ENCODE data around the gene CX3CR1.
"Not testable (repeated sequence)": the region's sequence is repeated elsewhere in the genome, so short reads cannot be mapped to it uniquely, and the experiment has no call there.

The CX3CR1 gene

GRCh38 chr3:39241561-39241960 is 38.3 kb downstream of the CX3CR1 start:
- Histone ChIP-seq H3K27ac (ENCODE audit: low read depth, low read length) (no peak overlapping the region), H3K36me3 (ENCODE audit: control insufficient read depth, insufficient read depth, low read length) (no peaks in the 10 kb centered on the region), H3K4me3 (ENCODE audit: low read depth, low read length) (no peak overlapping the region), H3K9me3 (ENCODE audit: control insufficient read depth, insufficient read depth, low read depth, low read length) (no peaks in the 10 kb centered on the region), H3K27me3 (ENCODE audit: control insufficient read depth, insufficient read depth, low read length) (peaks cover 14% of the 10 kb centered on the region), H3K9ac (ENCODE audit: low read length) (no peak overlapping the region), H3K4me1 (ENCODE audit: control insufficient read depth, insufficient read depth, low read length) (no peaks in the 10 kb centered on the region)

GRCh38 chr3:39237027-39237426 is 42.8 kb downstream of the CX3CR1 start:
- Histone ChIP-seq H3K27ac (ENCODE audit: low read depth, low read length) (no peak overlapping the region), H3K36me3 (ENCODE audit: control insufficient read depth, insufficient read depth, low read length) (no peaks in the 10 kb centered on the region), H3K9ac (ENCODE audit: low read length) (no peak overlapping the region), H3K4me1 (ENCODE audit: control insufficient read depth, insufficient read depth, low read length) (peaks cover 4% of the 10 kb centered on the region; the same call in 1 of the 2 replicates), H3K4me3 (ENCODE audit: low read depth, low read length) (no peak overlapping the region), H3K9me3 (ENCODE audit: control insufficient read depth, insufficient read depth, low read depth, low read length) (no peaks in the 10 kb centered on the region), H3K27me3 (ENCODE audit: control insufficient read depth, insufficient read depth, low read length) (peaks cover 14% of the 10 kb centered on the region)

- no peak overlapping the region for H3K27ac ChIP-seq (ENCODE audit: low read depth, low read length)
- H3K4me1 ChIP-seq (ENCODE audit: control insufficient read depth, insufficient read depth, low read length), result peaks cover 4% of the 10 kb centered on the region; the same call in 1 of the 2 replicates
- H3K9ac ChIP-seq (ENCODE audit: low read length), result no peak overlapping the region
- H3K9me3 ChIP-seq (ENCODE audit: control insufficient read depth, insufficient read depth, low read depth, low read length), result no peaks in the 10 kb centered on the region
- no peaks in the 10 kb centered on the region for H3K36me3 ChIP-seq (ENCODE audit: control insufficient read depth, insufficient read depth, low read length)
- H3K4me3 ChIP-seq (ENCODE audit: low read depth, low read length), result no peak overlapping the region
- peaks cover 14% of the 10 kb centered on the region for H3K27me3 ChIP-seq (ENCODE audit: control insufficient read depth, insufficient read depth, low read length)
Measured at GRCh38 chr3:39234651-39235050, 45.2 kb downstream of the CX3CR1 start.

GRCh38 chr3:39232859-39233258 is 47.0 kb downstream of the CX3CR1 start:
- Histone ChIP-seq H3K9me3 (ENCODE audit: control insufficient read depth, insufficient read depth, low read depth, low read length) (no peaks in the 10 kb centered on the region), H3K36me3 (ENCODE audit: control insufficient read depth, insufficient read depth, low read length) (no peaks in the 10 kb centered on the region), H3K4me3 (ENCODE audit: low read depth, low read length) (no peak overlapping the region), H3K9ac (ENCODE audit: low read length) (no peak overlapping the region), H3K27me3 (ENCODE audit: control insufficient read depth, insufficient read depth, low read length) (peaks cover 10% of the 10 kb centered on the region), H3K4me1 (ENCODE audit: control insufficient read depth, insufficient read depth, low read length) (peaks cover 4% of the 10 kb centered on the region; the same call in 1 of the 2 replicates), H3K27ac (ENCODE audit: low read depth, low read length) (no peak overlapping the region)

- Histone ChIP-seq H3K4me3 (ENCODE audit: low read depth, low read length) (no peak overlapping the region), H3K27ac (ENCODE audit: low read depth, low read length) (no peak overlapping the region), H3K36me3 (ENCODE audit: control insufficient read depth, insufficient read depth, low read length) (no peaks in the 10 kb centered on the region), H3K9ac (ENCODE audit: low read length) (no peak overlapping the region), H3K27me3 (ENCODE audit: control insufficient read depth, insufficient read depth, low read length) (no peaks in the 10 kb centered on the region), H3K9me3 (ENCODE audit: control insufficient read depth, insufficient read depth, low read depth, low read length) (no peaks in the 10 kb centered on the region), H3K4me1 (ENCODE audit: control insufficient read depth, insufficient read depth, low read length) (peaks cover 4% of the 10 kb centered on the region; the same call in 1 of the 2 replicates)
Measured at GRCh38 chr3:39230453-39230852, 49.4 kb downstream of the CX3CR1 start.

GRCh38 chr3:39228496-39228895 is 51.3 kb downstream of the CX3CR1 start:
- H3K9ac ChIP-seq (ENCODE audit: low read length), result no peak overlapping the region
- H3K4me3 ChIP-seq (ENCODE audit: low read depth, low read length), result no peak overlapping the region
- no peaks in the 10 kb centered on the region for H3K27me3 ChIP-seq (ENCODE audit: control insufficient read depth, insufficient read depth, low read length)
- H3K36me3 ChIP-seq (ENCODE audit: control insufficient read depth, insufficient read depth, low read length), result no peaks in the 10 kb centered on the region
- no peaks in the 10 kb centered on the region for H3K9me3 ChIP-seq (ENCODE audit: control insufficient read depth, insufficient read depth, low read depth, low read length)
- H3K4me1 ChIP-seq (ENCODE audit: control insufficient read depth, insufficient read depth, low read length), result no peaks in the 10 kb centered on the region
- no peak overlapping the region for H3K27ac ChIP-seq (ENCODE audit: low read depth, low read length)

- not testable (repeated sequence) for H3K9me3 ChIP-seq (ENCODE audit: control insufficient read depth, insufficient read depth, low read depth, low read length); H3K36me3 ChIP-seq (ENCODE audit: control insufficient read depth, insufficient read depth, low read length); H3K27ac ChIP-seq (ENCODE audit: low read depth, low read length); H3K27me3 ChIP-seq (ENCODE audit: control insufficient read depth, insufficient read depth, low read length); H3K9ac ChIP-seq (ENCODE audit: low read length); H3K4me3 ChIP-seq (ENCODE audit: low read depth, low read length); H3K4me1 ChIP-seq (ENCODE audit: control insufficient read depth, insufficient read depth, low read length)
Measured at GRCh38 chr3:39227596-39227995, 52.2 kb downstream of the CX3CR1 start.

GRCh38 chr3:39226106-39226741 is 53.6 kb downstream of the CX3CR1 start:
- Histone ChIP-seq H3K4me1 (ENCODE audit: control insufficient read depth, insufficient read depth, low read length) (no peaks in the 10 kb centered on the region), H3K9ac (ENCODE audit: low read length) (no peak overlapping the region), H3K4me3 (ENCODE audit: low read depth, low read length) (no peak overlapping the region), H3K9me3 (ENCODE audit: control insufficient read depth, insufficient read depth, low read depth, low read length) (no peaks in the 10 kb centered on the region), H3K27me3 (ENCODE audit: control insufficient read depth, insufficient read depth, low read length) (no peaks in the 10 kb centered on the region), H3K36me3 (ENCODE audit: control insufficient read depth, insufficient read depth, low read length) (no peaks in the 10 kb centered on the region), H3K27ac (ENCODE audit: low read depth, low read length) (no peak overlapping the region)

- no peak overlapping the region for H3K9ac ChIP-seq (ENCODE audit: low read length)
- no peaks in the 10 kb centered on the region for H3K9me3 ChIP-seq (ENCODE audit: control insufficient read depth, insufficient read depth, low read depth, low read length)
- no peaks in the 10 kb centered on the region for H3K4me1 ChIP-seq (ENCODE audit: control insufficient read depth, insufficient read depth, low read length)
- H3K4me3 ChIP-seq (ENCODE audit: low read depth, low read length), result no peak overlapping the region
- no peaks in the 10 kb centered on the region for H3K27me3 ChIP-seq (ENCODE audit: control insufficient read depth, insufficient read depth, low read length)
- H3K36me3 ChIP-seq (ENCODE audit: control insufficient read depth, insufficient read depth, low read length), result no peaks in the 10 kb centered on the region
- no peak overlapping the region for H3K27ac ChIP-seq (ENCODE audit: low read depth, low read length)
Measured at GRCh38 chr3:39224288-39224687, 55.5 kb downstream of the CX3CR1 start.

GRCh38 chr3:39222939-39223338 is 56.9 kb downstream of the CX3CR1 start:
- H3K36me3 ChIP-seq (ENCODE audit: control insufficient read depth, insufficient read depth, low read length), result no peaks in the 10 kb centered on the region
- no peak overlapping the region for H3K27ac ChIP-seq (ENCODE audit: low read depth, low read length)
- H3K27me3 ChIP-seq (ENCODE audit: control insufficient read depth, insufficient read depth, low read length), result no peaks in the 10 kb centered on the region
- no peaks in the 10 kb centered on the region for H3K9me3 ChIP-seq (ENCODE audit: control insufficient read depth, insufficient read depth, low read depth, low read length)
- no peaks in the 10 kb centered on the region for H3K4me1 ChIP-seq (ENCODE audit: control insufficient read depth, insufficient read depth, low read length)
- H3K4me3 ChIP-seq (ENCODE audit: low read depth, low read length), result no peak overlapping the region
- no peak overlapping the region for H3K9ac ChIP-seq (ENCODE audit: low read length)

GRCh38 chr3:39222462-39222861 is 57.4 kb downstream of the CX3CR1 start:
- Histone ChIP-seq H3K9ac (ENCODE audit: low read length) (no peak overlapping the region), H3K4me1 (ENCODE audit: control insufficient read depth, insufficient read depth, low read length) (no peaks in the 10 kb centered on the region), H3K4me3 (ENCODE audit: low read depth, low read length) (no peak overlapping the region), H3K36me3 (ENCODE audit: control insufficient read depth, insufficient read depth, low read length) (no peaks in the 10 kb centered on the region), H3K27me3 (ENCODE audit: control insufficient read depth, insufficient read depth, low read length) (no peaks in the 10 kb centered on the region), H3K9me3 (ENCODE audit: control insufficient read depth, insufficient read depth, low read depth, low read length) (no peaks in the 10 kb centered on the region), H3K27ac (ENCODE audit: low read depth, low read length) (no peak overlapping the region)

- H3K9me3 ChIP-seq (ENCODE audit: control insufficient read depth, insufficient read depth, low read depth, low read length), result no peaks in the 10 kb centered on the region
- no peak overlapping the region for H3K9ac ChIP-seq (ENCODE audit: low read length)
- no peak overlapping the region for H3K27ac ChIP-seq (ENCODE audit: low read depth, low read length)
Measured at GRCh38 chr3:39221141-39221530, 58.7 kb downstream of the CX3CR1 start.

More at GRCh38 chr3:39221141-39221530, 58.7 kb downstream of the CX3CR1 start:
- Histone ChIP-seq H3K4me3 (ENCODE audit: low read depth, low read length) (no peak overlapping the region), H3K4me1 (ENCODE audit: control insufficient read depth, insufficient read depth, low read length) (no peaks in the 10 kb centered on the region), H3K36me3 (ENCODE audit: control insufficient read depth, insufficient read depth, low read length) (no peaks in the 10 kb centered on the region), H3K27me3 (ENCODE audit: control insufficient read depth, insufficient read depth, low read length) (no peaks in the 10 kb centered on the region)
